ENCODE results near the gene SEMA6C.

The SEMA6C gene

DNA sequence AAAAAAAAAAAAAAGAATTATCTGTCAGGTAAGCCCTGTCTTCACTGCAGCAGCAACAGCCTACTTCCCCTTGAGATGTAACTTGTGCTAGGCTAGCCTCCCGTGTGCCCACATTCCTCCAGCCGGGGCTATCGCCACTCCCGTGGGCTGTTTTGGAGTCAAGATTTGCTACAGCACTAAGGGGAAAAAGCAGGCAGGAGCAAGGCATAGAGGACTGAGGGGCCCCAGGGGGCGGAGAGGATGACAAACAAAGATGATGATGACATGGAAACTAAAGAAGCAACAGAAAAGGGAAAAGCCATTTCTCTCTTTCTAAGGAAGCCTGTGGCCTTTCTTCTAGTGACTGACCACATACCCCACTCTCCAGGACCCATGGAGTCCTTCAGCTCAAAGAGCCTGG, 11.9 kb upstream of the SEMA6C start:
- DNase-seq = no peak

DNA sequence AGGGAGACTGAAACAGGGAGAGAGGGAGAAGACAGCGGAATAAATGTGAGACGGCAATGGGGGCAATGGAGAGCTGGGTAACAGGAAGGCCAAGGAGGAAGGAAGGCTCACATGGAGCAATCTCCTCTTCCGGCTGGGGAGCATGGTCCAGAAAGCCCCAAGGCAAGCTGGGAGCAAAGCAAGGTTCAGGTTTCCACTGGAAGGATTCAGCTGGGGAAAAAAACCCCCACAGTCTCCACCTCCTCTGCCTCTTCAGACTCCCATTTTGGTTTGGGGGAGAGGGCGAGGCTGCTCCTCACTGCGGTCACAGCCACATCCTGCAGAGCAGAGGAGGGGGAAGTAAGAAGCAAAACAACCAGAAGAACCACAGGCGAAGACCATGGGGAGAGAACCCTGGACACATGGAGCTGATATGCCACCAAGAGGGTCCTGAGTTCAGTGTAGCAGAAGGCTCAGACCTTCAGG, 10.7 kb upstream of the SEMA6C start:
- DNase-seq = no peak

DNA sequence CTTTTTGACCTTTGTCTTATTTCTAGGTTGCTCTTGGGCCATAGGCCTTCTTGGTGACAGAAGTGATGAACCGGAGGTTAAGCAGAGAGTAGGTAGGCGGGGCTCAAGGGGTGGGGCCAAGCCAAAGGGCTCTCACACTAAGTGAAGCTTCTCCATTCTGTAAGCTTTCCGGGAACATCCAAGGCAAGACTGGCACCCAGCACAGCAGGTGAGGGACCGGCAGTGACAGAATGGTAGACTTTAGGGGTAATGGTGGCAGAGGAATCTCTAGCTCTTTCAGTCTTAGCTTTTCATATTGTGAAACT, 10.0 kb upstream of the SEMA6C start, which contains the start of gene TNFAIP8L2:
TSS of gene TNFAIP8L2 (plus strand) at position 135 of the 305 bp plus-strand sequence. CDS start 2,049 bp downstream, outside the sequence.
- DNase-seq = no peak

GRCh38 chr1:151147665-151148064, 1.2 kb upstream of the SEMA6C start:
- DNase-seq = no peak

GRCh38 chr1:151147132-151147503, 687 bp upstream of the SEMA6C start:
- no peak for DNase-seq

DNA sequence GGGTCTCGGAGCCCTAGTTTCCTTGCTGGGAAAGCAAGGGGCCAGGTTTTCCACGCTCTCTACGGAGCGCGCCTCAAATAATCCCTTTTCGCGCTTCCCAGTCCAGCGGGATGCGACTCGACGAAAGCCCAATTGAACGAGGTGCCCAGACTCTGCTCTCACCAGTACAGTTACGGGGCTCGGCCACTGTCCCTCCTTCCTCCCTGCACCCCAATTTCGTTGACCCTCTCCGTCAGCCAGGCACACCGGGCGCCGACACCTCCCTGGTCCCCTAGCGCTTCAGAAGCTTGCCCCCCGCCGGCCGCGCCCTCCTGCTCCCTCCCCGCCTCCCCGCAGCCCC, 389 bp downstream of the SEMA6C start:
- no peak for DNase-seq

- DNase-seq = no peak
Measured at GRCh38 chr1:151145304-151146071, 943 bp downstream of the SEMA6C start.

DNA sequence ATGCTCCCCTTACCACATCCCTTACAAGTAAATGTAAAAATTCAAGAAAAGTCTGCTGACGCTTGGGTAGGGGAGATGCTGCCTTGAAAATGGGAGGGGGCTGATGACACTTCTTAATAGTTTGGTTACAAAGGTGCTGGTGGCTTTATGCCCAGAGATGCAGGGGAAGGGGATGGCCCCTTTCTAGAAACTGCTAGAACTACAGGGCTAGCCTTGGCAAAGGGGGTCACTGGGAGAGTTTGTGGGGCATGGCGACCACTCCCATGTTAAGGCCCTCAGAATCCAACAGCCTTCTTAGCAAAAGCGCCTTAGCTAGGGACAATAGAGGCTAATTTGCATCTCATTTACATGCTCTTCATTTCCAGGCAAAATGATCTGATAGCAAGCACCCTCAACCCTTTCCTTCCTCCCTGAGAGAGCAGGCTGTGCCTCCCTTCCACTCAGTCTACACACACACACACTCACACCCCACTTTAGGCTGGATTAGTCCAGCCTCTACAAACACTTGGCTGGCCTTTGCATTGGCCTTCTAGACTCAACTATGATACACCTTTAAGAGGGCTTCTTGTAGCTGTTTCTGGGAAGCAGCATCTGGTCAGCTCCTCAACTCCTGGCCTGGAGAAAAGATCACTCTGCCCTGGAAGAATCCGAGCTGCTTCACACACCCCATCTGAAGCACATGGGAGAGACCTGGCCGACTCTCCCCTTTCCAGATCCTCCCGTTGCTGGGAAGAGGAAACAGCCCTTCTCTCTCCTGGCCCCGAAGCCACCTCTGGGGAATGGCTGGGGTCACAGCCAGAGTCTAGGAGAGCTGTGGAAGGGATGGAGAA, 1.7 kb downstream of the SEMA6C start:
- DNase-seq = no peak

GRCh38 chr1:151143986-151144385, 2.4 kb downstream of the SEMA6C start:
- no peak for DNase-seq

GRCh38 chr1:151143057-151143435, 3.4 kb downstream of the SEMA6C start:
- DNase-seq = no peak

DNA sequence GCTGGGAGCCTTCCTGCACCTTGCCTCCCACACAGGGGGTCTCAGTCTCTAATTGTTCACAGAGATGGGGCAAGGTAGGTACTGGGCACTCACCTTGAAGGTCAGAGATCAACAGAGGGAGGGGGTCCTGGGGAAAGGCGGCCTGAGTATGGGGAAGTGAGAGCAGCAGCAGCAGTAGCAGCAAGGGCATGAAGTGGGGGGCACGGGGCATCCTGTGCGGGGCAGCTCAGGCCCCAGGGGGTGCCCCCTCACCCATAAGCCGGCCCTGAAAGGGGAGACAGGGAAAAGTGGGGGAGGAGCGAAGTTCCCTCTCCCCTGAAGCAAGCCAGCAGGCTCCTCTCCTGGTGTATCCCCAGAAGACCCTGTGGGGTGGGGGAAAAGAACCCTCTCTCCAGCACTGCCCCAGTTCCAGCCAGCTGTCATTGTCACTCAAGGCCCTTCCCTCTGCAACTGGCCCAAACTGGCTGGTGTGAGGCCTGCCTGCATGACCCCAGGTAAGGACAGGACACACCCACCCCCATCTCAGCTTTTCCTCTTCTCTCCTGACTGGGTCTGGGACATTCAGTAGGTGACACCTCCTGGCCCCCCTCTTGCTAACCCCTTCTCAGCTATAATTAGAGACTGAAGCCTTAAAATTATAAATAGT, 3.9 kb downstream of the SEMA6C start:
- DNase-seq = no peak

- no peak for DNase-seq
Measured at GRCh38 chr1:151137789-151138188, 8.6 kb downstream of the SEMA6C start.

- DNase-seq = no peak
Measured at GRCh38 chr1:151135433-151136385, 10.7 kb downstream of the SEMA6C start.

DNA sequence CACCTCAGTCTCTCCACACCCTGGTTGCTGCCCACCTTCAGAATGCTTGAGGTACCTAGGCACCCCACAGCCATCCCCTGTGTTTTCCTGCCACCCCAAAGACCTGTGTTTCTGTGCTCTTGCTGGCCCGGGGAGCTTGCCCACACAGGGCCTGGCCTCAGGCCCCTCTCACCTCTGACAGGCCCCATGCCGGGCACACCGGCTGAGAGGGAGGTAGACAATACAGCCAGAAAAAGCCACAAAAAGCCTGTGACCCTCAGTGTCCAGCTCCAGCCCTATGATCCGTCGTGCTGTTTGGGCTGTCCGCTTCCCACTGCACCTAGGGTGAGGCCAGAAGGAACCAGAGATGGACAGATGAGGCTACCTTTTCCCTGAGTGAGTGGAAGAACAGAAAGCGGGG, 11.4 kb downstream of the SEMA6C start:
- no peak for DNase-seq

GRCh38 chr1:151134396-151134795, 12.0 kb downstream of the SEMA6C start:
- no peak for DNase-seq

- DNase-seq = no peak
Measured at GRCh38 chr1:151133018-151133806, 13.2 kb downstream of the SEMA6C start.

- DNase-seq = no peak
Measured at GRCh38 chr1:151132335-151133017, 14.0 kb downstream of the SEMA6C start.

DNA sequence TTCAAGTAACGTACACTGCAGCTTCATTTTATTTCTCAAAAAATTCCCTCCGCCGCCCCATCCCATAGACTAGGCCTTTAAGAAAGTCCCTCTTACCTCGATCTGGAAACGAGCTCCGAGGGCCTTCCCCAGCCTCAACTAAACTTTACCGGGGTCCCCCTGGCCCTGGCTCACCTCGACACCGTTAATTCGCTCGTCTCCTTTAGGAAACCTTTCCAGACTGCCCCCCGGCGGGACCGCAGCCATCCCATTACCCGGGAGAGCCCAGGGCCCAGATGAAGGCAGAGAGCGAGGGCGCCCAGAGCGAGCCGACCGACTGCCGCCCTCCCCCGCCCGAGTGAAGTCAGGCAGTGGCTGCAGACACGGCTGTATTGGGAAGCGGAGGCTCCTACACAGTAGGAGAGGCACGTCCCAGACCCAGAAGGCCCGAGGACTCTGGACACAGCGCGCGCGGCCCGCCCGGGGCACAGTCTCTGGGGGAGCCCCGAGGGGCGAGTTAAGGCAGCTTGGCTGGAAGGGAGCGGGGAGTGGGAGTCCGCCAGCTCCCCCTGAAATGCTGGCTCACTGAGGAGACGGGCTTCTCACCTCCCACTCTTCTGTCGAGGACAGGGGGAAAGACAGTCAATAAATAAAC, 14.6 kb downstream of the SEMA6C start:
- DNase-seq = no peak

DNA sequence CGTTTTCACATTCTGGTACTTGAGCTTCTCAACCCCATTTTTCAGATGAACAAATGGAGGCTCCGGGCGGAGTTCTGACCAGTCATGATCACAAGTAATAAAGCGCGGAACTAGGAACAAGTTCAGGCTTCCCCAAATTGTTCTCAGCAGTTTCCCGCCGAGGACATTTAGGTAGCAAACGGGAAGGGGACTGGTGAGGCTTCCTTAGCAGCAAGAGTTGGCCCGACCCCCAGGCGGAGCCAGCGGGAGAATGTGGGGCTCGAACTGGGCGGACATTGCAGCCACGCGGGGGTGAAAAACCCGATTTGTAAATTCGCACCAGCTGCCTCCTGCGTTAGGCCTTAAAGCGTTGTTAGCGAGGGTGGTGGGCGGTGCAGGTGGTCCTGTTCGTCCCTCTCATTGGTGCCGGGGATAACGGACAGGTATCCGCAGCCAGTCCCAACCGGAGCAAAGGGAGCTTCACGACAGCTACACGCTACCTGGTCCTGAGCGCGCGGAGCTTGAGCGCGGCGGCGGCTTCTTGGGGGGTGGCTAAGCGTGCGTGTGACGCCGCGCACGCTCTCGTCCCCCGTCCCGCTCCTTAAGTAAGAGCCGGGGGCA, 15.3 kb downstream of the SEMA6C start:
- DNase-seq = no peak

DNA sequence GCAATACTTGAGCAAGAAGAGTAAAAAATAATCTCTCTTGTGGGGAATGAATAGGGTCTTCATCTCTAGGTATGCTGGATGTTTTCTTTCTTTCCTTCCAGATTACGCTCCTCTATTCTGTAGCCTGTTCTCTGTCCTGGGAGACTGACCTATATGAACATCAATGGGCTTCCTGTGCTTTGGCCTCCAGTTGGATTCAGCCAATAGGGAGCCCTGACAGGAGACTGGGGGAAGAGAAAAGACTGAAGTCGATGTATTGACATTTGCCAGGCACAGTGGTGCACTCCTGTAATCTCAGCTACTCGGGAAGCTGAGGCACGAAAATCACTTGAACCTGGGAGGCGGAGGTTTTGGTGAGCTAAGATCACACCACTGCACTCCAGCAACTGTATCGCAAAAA, 17.6 kb downstream of the SEMA6C start:
- no peak for DNase-seq

Data from NCI-H2081 treated with DMSO at 0.1 percent for 48 hours (cell line).